GM21367 (cell line): ENCODE results near the gene FSTL4.

Experiments
- ATAC-seq: cut with Tn5 transposase; IDR thresholded peaks from one replicate; pipeline ENCODE4 v1.9.1; 2021; ENCODE audit not compliant: unreplicated experiment

FSTL4 gene

DNA sequence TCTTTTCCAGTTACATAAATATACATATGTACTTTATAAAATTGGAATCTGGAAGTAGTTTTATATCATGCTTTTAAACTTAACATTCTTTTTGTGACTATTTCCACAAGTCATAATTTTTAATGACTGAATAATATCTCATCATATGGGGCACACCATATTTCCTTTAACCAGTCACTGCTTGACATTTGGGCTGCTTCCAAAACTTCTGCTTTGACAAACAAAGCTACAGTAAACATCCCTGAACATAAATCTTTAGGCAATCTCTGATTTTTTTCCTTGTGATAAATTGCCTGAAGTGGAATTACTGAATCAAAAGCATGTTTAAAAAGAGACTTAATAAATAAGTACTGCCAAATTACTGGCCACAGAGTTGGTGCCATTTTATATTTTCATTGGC, 178.0 kb downstream of the FSTL4 start:
- no peak for ATAC-seq

GRCh38 chr5:133433641-133434040, 178.7 kb downstream of the FSTL4 start:
- no peak for ATAC-seq

DNA sequence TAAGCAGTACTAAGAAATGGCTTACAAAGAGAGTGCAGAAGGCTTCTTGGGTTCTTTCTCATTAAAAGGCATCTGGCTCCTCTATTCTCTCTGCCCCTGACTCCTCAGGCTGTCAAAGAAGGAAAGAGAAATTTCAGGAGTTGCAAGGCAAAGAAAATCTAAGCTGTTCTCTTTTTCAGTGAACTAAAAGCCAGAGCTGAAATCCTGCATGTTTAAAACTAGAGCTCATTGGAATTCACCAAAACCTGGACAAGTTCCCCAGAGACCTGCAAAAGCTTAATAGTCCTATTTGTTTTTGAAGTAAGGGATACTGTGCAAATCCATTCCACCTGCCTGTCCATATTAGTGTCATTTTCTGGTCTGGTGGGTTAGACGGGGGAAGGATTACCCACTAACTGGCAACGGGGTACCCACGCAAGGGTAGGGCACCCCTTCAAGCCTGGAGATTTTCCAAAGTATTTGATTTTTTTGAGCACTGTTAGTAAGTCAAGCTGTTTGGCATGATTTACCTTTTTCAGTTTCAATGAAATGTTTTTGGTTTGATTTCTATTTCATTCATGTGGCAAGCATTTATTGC, 179.3 kb downstream of the FSTL4 start:
- ATAC-seq = no peak

DNA sequence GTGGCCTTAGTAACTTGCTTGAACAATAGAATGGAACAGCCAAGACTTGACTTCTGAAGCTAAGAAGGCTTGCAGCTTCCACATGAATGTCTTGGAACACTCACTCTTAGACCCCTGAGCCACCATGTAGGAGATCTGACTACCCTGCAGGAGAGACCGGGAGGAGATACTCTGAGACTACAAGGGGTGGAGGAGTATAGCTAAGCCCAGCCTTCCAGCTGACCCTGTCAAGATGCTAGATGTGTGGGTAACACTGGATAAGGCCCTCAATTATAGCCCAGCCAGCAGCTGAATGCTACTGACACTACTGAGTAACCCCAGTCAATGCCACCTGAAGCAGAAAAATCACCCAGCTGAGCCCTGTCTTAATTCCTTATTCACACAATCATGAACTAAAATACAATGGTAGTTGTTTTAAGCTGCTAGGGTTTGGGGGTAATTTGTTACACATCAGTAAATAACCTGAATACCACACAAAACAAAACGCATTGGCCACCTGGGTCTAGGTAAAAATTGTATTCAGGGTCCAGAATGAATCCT, 180.9 kb downstream of the FSTL4 start:
- no peak for ATAC-seq

- no peak for ATAC-seq
Measured at GRCh38 chr5:133430095-133430494, 182.2 kb downstream of the FSTL4 start.

- ATAC-seq = no peak
Measured at GRCh38 chr5:133429046-133429445, 183.3 kb downstream of the FSTL4 start.

DNA sequence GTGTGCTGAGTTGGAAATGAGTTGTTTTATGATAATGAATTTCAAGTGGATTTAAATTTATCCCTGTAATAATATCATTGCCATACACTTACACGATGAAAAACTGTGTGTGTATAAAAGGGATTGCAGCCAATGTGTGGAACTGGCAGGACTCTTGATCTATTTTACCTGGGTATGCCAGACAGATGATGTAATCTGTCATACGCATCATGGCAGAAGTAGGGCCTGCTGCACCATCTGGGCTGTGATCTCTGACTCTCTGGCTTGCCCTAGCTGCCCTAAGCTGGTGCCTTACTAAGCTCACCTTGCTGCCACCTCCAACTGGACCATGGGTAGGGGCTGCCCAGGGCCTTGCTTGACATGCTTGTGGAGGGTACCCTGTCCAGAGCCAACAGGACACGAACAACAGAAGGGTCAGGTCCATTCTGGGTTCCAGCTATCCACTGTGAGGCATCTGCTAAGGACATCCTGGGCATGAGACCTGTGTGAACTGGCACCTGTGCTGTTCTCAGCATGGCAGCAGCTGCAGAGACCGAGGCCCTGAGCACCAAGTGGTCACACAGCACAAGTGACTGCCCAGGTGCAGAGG, 184.2 kb downstream of the FSTL4 start:
- no peak for ATAC-seq

GRCh38 chr5:133427121-133427777, 185.1 kb downstream of the FSTL4 start:
- ATAC-seq = no peak

GRCh38 chr5:133426264-133426663, 186.1 kb downstream of the FSTL4 start:
- ATAC-seq = no peak

- ATAC-seq = no peak
Measured at GRCh38 chr5:133425764-133426163, 186.6 kb downstream of the FSTL4 start.

DNA sequence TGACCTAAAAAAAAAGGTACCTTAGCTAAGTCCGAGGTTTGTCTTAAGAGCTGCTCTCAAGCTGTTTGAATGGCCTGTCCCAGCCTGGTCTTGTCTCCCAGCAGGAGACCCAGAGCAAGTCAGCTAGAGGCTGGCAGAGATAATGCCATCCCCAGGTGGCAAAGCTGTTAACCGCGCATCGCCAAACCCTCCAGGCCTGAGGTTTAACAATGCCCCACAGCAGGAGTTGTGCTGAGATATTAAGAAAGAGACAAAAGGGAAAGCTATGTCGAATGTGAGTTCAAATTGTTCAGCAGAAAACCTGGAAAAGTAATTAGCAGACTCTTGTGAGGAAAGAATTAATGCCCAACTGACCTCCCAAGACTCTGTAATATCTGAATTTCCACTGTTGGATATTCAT, 187.1 kb downstream of the FSTL4 start:
- ATAC-seq = no peak

DNA sequence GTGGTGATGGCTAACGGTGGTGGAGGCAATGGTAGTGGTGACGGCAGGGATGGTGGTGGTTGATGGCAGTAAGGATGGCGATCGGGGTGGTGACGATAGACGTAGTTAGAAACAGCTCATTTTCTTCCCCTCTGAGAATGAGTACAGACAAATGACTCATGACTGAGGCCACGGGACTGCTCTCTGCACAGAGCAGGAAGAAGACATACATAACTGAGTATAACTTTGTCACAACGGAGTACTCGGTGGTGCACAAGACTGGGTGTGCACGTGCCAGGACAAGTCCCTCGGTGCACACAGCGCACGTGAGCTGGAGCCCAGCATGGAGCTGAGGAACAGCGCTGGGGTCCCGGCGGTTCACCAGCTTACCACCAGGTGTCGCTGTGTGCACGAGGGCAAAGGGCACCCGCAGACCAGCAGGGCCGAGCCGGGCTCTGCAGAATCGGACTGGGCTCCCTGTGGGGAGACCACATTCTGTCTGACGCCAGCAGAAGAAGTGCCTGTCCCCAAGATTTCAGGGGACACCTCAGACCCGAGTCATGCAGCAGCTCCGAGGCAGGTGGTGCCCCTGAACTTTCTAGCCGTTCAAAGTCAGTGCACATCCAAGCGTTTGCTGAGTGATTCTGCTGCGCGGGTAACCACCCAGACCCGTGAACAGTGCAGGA, 188.6 kb downstream of the FSTL4 start:
- ATAC-seq = peak; percentile 52

- ATAC-seq = no peak
Measured at GRCh38 chr5:133423011-133423617, 189.2 kb downstream of the FSTL4 start.

DNA sequence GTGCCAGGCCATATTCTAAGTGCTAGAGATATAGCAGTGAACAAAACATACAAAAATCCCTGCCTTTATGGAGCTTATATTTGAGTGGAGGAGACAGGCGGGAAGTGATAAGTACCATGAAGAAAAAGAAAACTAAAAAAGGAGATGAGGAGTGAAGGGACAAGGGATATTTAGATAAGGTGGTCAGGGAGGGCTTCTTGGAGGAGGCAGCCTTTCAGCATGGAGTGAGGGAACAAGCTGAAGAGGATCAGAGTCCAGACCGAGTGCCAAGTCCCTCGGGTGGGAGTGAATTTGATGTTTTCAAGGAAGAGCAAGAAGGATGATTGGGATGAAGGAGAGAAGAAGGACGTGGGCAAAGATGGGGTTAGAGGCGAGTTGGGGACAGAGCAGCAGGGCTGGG, 190.5 kb downstream of the FSTL4 start:
- no peak for ATAC-seq

DNA sequence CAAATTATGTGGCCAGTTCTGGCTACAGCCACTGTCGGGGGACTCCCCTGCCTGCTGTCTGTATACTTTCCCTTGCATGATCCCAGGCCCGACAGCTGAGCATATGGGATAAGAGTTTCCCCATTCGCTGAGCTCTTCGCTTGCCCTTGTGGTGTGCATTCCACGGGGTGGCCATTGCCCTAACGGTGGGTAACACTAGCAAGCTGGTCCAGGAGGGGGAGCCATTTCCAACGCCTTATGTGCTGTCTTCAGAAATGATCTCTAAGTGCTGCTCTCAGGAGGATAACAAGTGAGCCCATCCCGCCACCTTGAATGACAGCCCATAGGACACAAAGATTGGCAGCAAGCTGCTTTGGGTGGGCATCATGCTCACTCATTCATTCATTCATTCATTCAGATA, 190.9 kb downstream of the FSTL4 start:
- ATAC-seq = no peak

- ATAC-seq = no peak
Measured at GRCh38 chr5:133420440-133421301, 191.7 kb downstream of the FSTL4 start.

- no peak for ATAC-seq
Measured at GRCh38 chr5:133415906-133416305, 196.4 kb downstream of the FSTL4 start.

GRCh38 chr5:133415506-133415905, 196.8 kb downstream of the FSTL4 start:
- no peak for ATAC-seq

GRCh38 chr5:133412661-133413060, 199.7 kb downstream of the FSTL4 start:
- ATAC-seq = no peak

DNA sequence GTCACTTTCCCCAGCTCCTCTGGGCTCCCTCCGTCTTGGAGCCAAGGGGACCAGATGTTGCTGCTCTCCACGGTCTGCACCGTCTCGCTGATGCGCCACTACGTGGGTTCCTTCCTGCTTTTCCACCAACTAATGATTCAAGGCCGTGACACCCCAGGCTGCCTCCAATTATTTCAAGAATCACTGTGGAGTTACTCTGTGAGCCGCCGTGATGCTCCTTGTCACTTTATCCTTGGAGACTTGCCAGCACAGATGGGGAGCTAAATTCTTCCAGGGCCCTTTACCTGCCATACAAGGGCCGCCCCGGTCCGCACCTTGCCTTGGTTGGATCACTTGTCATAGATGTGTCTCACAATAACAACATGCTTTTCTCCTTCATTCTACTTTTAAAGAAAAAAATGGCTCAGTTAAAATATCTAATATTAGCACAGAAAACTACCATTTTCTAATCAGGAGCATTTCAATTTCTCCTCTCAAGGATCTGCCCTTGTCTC, 202.0 kb downstream of the FSTL4 start:
- ATAC-seq = no peak
